ENCODE data around the gene KIF13A. TPM values are rescaled to one million over a fixed set of nuclear protein-coding genes. Genes with fewer than 3 reads are reported as not detected.
A peak's percentile ranks its signal among the peaks of the same experiment; 100 is the strongest.

KIF13A gene
- total and polyA plus RNA-seq, 12 donors, result 17.4 to 91.6 (median 52.3) TPM

GRCh38 chr6:17831135-17831534 lies 156.3 kb downstream of the KIF13A start:
- Histone ChIP-seq H3K9me3 (replicated peaks in 1 of 3) (no peaks in the 10 kb centered on the region), H3K27me3 (no peaks in the 10 kb centered on the region), H3K4me3 (no peak overlapping the region), H3K36me3 (replicated peaks in 1 of 2) (peaks cover 0 to 43% of the 10 kb centered on the region in 2 donors), H3K4me1 (replicated peaks in 1 of 2) (no peaks in the 10 kb centered on the region), H3K27ac (no peak overlapping the region)
- intact Hi-C loops (cut with DNase I), result no loop called here
- 58 to 73% (median 64%) methylated on average over 4 of the region's 4 CpGs for WGBS, 4 donors
- DNase-seq, result peak in 3 of 7 donors; percentile 27 to 58 (median 28)
- TF ChIP-seq POLR2A (IDR thresholded peaks at IDR 0.05), result no peak
- TF ChIP-seq, protein P1, sequence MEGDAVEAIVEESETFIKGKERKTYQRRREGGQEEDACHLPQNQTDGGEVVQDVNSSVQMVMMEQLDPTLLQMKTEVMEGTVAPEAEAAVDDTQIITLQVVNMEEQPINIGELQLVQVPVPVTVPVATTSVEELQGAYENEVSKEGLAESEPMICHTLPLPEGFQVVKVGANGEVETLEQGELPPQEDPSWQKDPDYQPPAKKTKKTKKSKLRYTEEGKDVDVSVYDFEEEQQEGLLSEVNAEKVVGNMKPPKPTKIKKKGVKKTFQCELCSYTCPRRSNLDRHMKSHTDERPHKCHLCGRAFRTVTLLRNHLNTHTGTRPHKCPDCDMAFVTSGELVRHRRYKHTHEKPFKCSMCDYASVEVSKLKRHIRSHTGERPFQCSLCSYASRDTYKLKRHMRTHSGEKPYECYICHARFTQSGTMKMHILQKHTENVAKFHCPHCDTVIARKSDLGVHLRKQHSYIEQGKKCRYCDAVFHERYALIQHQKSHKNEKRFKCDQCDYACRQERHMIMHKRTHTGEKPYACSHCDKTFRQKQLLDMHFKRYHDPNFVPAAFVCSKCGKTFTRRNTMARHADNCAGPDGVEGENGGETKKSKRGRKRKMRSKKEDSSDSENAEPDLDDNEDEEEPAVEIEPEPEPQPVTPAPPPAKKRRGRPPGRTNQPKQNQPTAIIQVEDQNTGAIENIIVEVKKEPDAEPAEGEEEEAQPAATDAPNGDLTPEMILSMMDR (IDR thresholded peaks at IDR 0.05), result no peak

- WGBS, 4 donors, result 83 to 93% (median 88%) methylated on average over 3 of the region's 3 CpGs
- intact Hi-C loops (cut with DNase I), result loop anchor here (10.0 kb wide), 2 partner anchors 165 to 295 kb away; partner anchors contain the start of gene NHLRC1 (in 2 of the 2)
- no peak overlapping the region for H3K4me3 ChIP-seq
- H3K9me3 ChIP-seq (replicated peaks in 1 of 3), result no peaks in the 10 kb centered on the region
- H3K27me3 ChIP-seq, result no peaks in the 10 kb centered on the region
- H3K36me3 ChIP-seq (replicated peaks in 1 of 2), result peaks cover 0 to 54% of the 10 kb centered on the region in 2 donors
- H3K27ac ChIP-seq, result no peak overlapping the region
- no peaks in the 10 kb centered on the region for H3K4me1 ChIP-seq (replicated peaks in 1 of 2)
- no peak for TF ChIP-seq POLR2A (IDR thresholded peaks at IDR 0.05)
- TF ChIP-seq, protein P1 (IDR thresholded peaks at IDR 0.05), result no peak
- no peak for DNase-seq
Measured at GRCh38 chr6:17829905-17830304, 157.5 kb downstream of the KIF13A start.

DNA sequence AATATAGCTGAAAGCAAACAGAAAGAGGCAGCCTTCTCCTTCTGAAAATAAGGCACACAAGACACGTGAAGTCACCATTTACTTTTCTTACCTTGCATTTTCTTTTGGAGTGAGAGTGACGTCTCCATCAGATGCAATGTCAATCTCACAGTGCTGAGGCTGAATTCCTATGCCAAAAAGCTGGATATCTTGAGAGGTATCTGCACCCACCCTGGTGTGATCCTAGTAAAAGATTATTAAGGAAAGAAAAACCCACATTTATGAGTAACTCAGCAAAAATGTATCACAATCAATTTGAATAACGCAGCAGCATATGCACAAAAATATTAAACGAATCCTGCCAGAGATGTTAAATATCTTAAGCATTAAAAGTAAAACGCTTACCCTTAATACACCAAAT lies 159.3 kb downstream of the KIF13A start:
- WGBS, 4 donors, result 91 to 97% (median 94%) methylated on average over 5 of the region's 5 CpGs
- intact Hi-C loops (cut with DNase I), result loop anchor here (10.0 kb wide), 2 partner anchors 167 to 297 kb away; partner anchors contain the start of gene NHLRC1 (in 2 of the 2)
- Histone ChIP-seq H3K27ac (no peak overlapping the region), H3K27me3 (no peaks in the 10 kb centered on the region), H3K4me3 (no peak overlapping the region), H3K4me1 (replicated peaks in 1 of 2) (no peaks in the 10 kb centered on the region), H3K9me3 (replicated peaks in 1 of 3) (no peaks in the 10 kb centered on the region), H3K36me3 (replicated peaks in 1 of 2) (peaks cover 0 to 63% of the 10 kb centered on the region in 2 donors)
- TF ChIP-seq POLR2A (IDR thresholded peaks at IDR 0.05), result no peak
- TF ChIP-seq, protein P1 (IDR thresholded peaks at IDR 0.05), result no peak
- no peak for DNase-seq

GRCh38 chr6:17826301-17826700 lies 161.1 kb downstream of the KIF13A start:
- no peak for DNase-seq
- Histone ChIP-seq H3K36me3 (replicated peaks in 1 of 2) (peaks cover 0 to 62% of the 10 kb centered on the region in 2 donors), H3K9me3 (replicated peaks in 1 of 3) (no peaks in the 10 kb centered on the region), H3K4me3 (no peak overlapping the region), H3K27ac (no peak overlapping the region), H3K4me1 (replicated peaks in 1 of 2) (no peaks in the 10 kb centered on the region), H3K27me3 (no peaks in the 10 kb centered on the region)
- TF ChIP-seq, protein P1 (IDR thresholded peaks at IDR 0.05), result no peak
- no peak for TF ChIP-seq POLR2A (IDR thresholded peaks at IDR 0.05)
- intact Hi-C loops (cut with DNase I), result loop anchor here (10.0 kb wide), 2 partner anchors 168 to 298 kb away; partner anchors contain the start of gene NHLRC1 (in 2 of the 2)
